Epithelial cell of proximal tubule (primary cell): ENCODE data around the gene PRDX1. TPM values are rescaled to one million over a fixed set of nuclear protein-coding genes. Genes with fewer than 3 reads are reported as not detected.
"Not testable (repeated sequence)": the region's sequence is repeated elsewhere in the genome, so short reads cannot be mapped to it uniquely, and the experiment has no call there.

Experiments used
- DNase-seq: peaks from one replicate; pipeline ENCODE4 v3.0.0-alpha.2; 2011; ENCODE audit warnings: low read depth
- H3K4me3 ChIP-seq: 2 replicates; pipeline ENCODE4 v1.5.1; 2011; ENCODE audit warnings: low read depth, mild to moderate bottlenecking, low read length
- CTCF ChIP-seq: conservative IDR thresholded peaks from 2 replicates; pipeline ENCODE4 v1.5.1; 2012; ENCODE audit warnings: low read depth, mild to moderate bottlenecking, low read length
- total RNA-seq: library from RNA; depleted of rRNA; stranded (reverse); fragments of >200 nt; gene quantifications from 2 replicates; pipeline ENCODE4 v1.2.3, GENCODE V29; 2015

The PRDX1 gene
- total RNA-seq, 1 donor from 2014 or later, result 824 TPM

GRCh38 chr1:45522324-45523104, 830 bp upstream of the PRDX1 start:
- peak overlapping the region; percentile 81 for H3K4me3 ChIP-seq
- peak; percentile 80 for DNase-seq
- TF ChIP-seq CTCF, result no peak

- H3K4me3 ChIP-seq, result peak overlapping the region; percentile 34
- not testable (repeated sequence) for DNase-seq
These were observed 1.9 kb downstream of the PRDX1 start for GRCh38 chr1:45519774-45520173.

GRCh38 chr1:45518910-45519309, 2.8 kb downstream of the PRDX1 start:
- H3K4me3 ChIP-seq, result peak overlapping the region; percentile 34
- no peak for TF ChIP-seq CTCF
- no peak for DNase-seq

- H3K4me3 ChIP-seq, DNase-seq: not testable (repeated sequence)
These were observed 3.3 kb downstream of the PRDX1 start for GRCh38 chr1:45518366-45518765.

GRCh38 chr1:45516465-45516864, 5.2 kb downstream of the PRDX1 start:
- no peak overlapping the region for H3K4me3 ChIP-seq
- no peak for TF ChIP-seq CTCF
- DNase-seq, result no peak

- TF ChIP-seq CTCF, result no peak
- H3K4me3 ChIP-seq, result no peak overlapping the region
- DNase-seq, result no peak
These were observed 5.6 kb downstream of the PRDX1 start for GRCh38 chr1:45516036-45516435.

- not testable (repeated sequence) for H3K4me3 ChIP-seq, DNase-seq
These were observed 8.0 kb downstream of the PRDX1 start for GRCh38 chr1:45513532-45514260.

- no peak overlapping the region for H3K4me3 ChIP-seq
- TF ChIP-seq CTCF, result peak; percentile 82
- peak; percentile 31 for DNase-seq
These were observed 9.0 kb downstream of the PRDX1 start for GRCh38 chr1:45512641-45513054.
